Lung (tissue), 12 donors: Measurements from ENCODE around the gene C11orf52. TPM values are rescaled to one million over a fixed set of nuclear protein-coding genes. Genes with fewer than 3 reads are reported as not detected.
"Not testable (repeated sequence)": the region's sequence is repeated elsewhere in the genome, so short reads cannot be mapped to it uniquely, and the experiment has no call there.

Source experiments
- ATAC-seq: fragments of 200-7000 bp; cut with Tn5 transposase; one replicate; pipeline ENCODE4 v1.9.1; 2020; ENCODE audit warnings: moderate number of reproducible peaks; ENCODE audit not compliant: insufficient read depth, low FRiP score
- DNase-seq, 3 donors: peaks; one replicate each; pipeline ENCODE4 v3.0.0-alpha.2; 2013 to 2017
- H3K27ac ChIP-seq, 2 donors: one replicate each; pipeline ENCODE4 v1.5.1; 2013; ENCODE audit warnings: mild to moderate bottlenecking in 2 of 2, moderate library complexity in 2 of 2, control low read depth in 1 of 2, inconsistent platforms in 1 of 2, low read depth in 1 of 2, low read length in 1 of 2
- H3K27me3 ChIP-seq, 3 donors: one replicate each; pipeline ENCODE4 v1.5.1; 2013; ENCODE audit warnings: low read length in 2 of 3; ENCODE audit not compliant: control insufficient read depth in 3 of 3, insufficient read depth in 3 of 3
- H3K36me3 ChIP-seq, 4 donors: one replicate each; pipeline ENCODE4 v1.5.1; 2013; ENCODE audit warnings: low read length in 4 of 4, mild to moderate bottlenecking in 1 of 4, moderate library complexity in 1 of 4; ENCODE audit not compliant: control insufficient read depth in 4 of 4, insufficient read depth in 4 of 4
- H3K4me1 ChIP-seq, 5 donors: one replicate each; pipeline ENCODE4 v1.5.1; 2013; ENCODE audit warnings: low read length in 5 of 5, mild to moderate bottlenecking in 2 of 5, moderate library complexity in 1 of 5; ENCODE audit not compliant: control insufficient read depth in 5 of 5, insufficient read depth in 5 of 5
- H3K4me3 ChIP-seq: one replicate; pipeline ENCODE4 v1.5.1; 2013; ENCODE audit warnings: mild to moderate bottlenecking, control low read depth, moderate library complexity
- H3K9ac ChIP-seq, 2 donors: one replicate each; pipeline ENCODE4 v1.5.1; 2013; ENCODE audit warnings: low read length in 2 of 2, control low read depth in 1 of 2; ENCODE audit not compliant: insufficient read depth in 1 of 2
- H3K9me3 ChIP-seq, 4 donors: one replicate each; pipeline ENCODE4 v1.5.1; 2013; ENCODE audit warnings: low read length in 3 of 4, mild to moderate bottlenecking in 1 of 4, moderate library complexity in 1 of 4; ENCODE audit not compliant: control insufficient read depth in 4 of 4, insufficient read depth in 3 of 4
- CTCF ChIP-seq: IDR thresholded peaks from 2 replicates; pipeline ENCODE4 v1.5.1; 2012; ENCODE audit warnings: mild to moderate bottlenecking; ENCODE audit errors: control extremely low read depth, extremely low read depth
- WGBS, 2 donors: extraction: QIAGEN DNeasy Blood & Tissue Kit; methylation state at CpG; one replicate each; pipeline ENCODE4 v1.1.7; 2013; 5-methylcytosine and 5-hydroxymethylcytosine counted together
- polyA plus RNA-seq, 2 donors: library from polyadenylated mRNA; stranded (reverse); fragments of 200-250 nt; gene quantifications; one replicate each; pipeline ENCODE4 v1.2.1, GENCODE V29; 2013
- total RNA-seq, 2 donors: library from RNA; depleted of rRNA in 1 of 2; stranded (reverse); fragments of >200 nt in 1 of 2; gene quantifications; one replicate each; pipeline ENCODE4 v1.2.1, GENCODE V29; 2014 to 2021
- donor health status: control.
- donor health status: control.
- donor health status: Bipolar disorder and iron deficiency.
- donor health status: healthy.
- donor health status: DM: yes; HTN: yes; CAD: no.

Gene C11orf52
- total and polyA plus RNA-seq, 4 donors, result 11.1 to 20.4 (median 15.3) TPM

DNA sequence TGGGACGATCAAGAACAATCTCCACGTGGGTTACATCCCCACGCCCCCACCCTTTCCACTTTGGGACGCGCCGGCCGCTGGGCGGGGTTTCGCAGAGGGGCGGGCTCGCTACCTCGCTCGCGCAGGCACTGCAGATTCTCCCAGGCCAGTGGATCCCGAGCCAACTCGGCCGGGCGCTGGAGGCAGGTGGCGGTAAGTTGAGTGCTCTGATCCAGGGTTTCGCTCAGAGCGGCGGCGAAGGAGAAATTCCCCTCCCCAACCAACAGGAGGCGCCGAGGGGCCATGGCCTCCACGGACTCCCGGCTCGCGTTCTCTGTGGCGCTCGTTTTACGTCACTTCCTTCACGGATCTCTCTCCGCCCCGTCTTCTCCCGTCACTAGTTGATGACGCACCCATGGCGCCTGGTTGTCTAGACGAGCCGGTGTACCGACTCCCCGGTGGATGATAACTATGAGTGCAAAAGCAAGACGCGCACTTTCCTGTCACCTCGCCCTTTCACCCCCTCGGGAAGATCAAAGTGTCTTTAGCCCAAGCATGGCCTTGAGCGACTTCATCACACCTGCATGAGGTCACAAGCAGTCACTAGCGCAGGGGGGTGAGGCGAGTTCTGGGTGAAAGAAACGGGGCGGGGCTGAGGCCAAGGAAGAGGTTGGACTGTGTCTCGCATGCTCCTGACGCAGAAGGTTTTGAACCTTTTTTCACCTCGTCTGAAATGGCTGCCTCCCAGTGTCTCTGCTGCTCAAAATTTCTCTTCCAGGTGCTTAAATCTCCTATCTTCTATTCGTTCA is 39.7 kb upstream of the C11orf52 start, which contains the start of the genes CFAP68 and FDXACB1:
Gene CFAP68, plus strand, starts transcription at position 693 of the 788 bp plus-strand sequence. Its CDS starts 20 bp downstream, at position 713.
Gene FDXACB1, minus strand, starts transcription at position 317 of the 788 bp plus-strand sequence. Its CDS starts 33 bp downstream, at position 284.
- Histone ChIP-seq H3K27ac (peak within 1 kb of the TSS; percentile 82 to 93), H3K36me3 (peaks cover 0 to 15% (median 3%) of the 10 kb centered on the region in 4 donors), H3K4me1 (peaks cover 0 to 7% (median 5%) of the 10 kb centered on the region in 5 donors), H3K9me3 (no peaks in the 10 kb centered on the region), H3K9ac (peak within 1 kb of the TSS; percentile 96 to 99), H3K27me3 (no peaks in the 10 kb centered on the region), H3K4me3 (peak within 1 kb of the TSS; percentile 68)
- WGBS, 2 donors, result 0% methylated on average over 55 of the region's 55 CpGs
- peak; percentile 98 to 99 (median 98) for DNase-seq
- peak; percentile 72 for TF ChIP-seq CTCF
- peak; percentile 96 for ATAC-seq

- ATAC-seq, result no peak
- 37 to 46% methylated on average over 6 of the region's 6 CpGs for WGBS, 2 donors
- peak overlapping the region; percentile 82 to 93 for H3K27ac ChIP-seq
- no peaks in the 10 kb centered on the region for H3K9me3 ChIP-seq
- H3K4me1 ChIP-seq, result peaks cover 0 to 7% (median 5%) of the 10 kb centered on the region in 5 donors
- no peaks in the 10 kb centered on the region for H3K27me3 ChIP-seq
- peak overlapping the region; percentile 96 to 99 for H3K9ac ChIP-seq
- peaks cover 0 to 15% (median 3%) of the 10 kb centered on the region in 4 donors for H3K36me3 ChIP-seq
- H3K4me3 ChIP-seq, result peak overlapping the region; percentile 37
- TF ChIP-seq CTCF, result no peak
- no peak for DNase-seq
These were observed 39.1 kb upstream of the C11orf52 start for GRCh38 chr11:111879637-111879960.

GRCh38 chr11:111882202-111882601 is 36.5 kb upstream of the C11orf52 start:
- no peaks in the 10 kb centered on the region for H3K27me3 ChIP-seq
- 86 to 89% methylated on average over 5 of the region's 5 CpGs for WGBS, 2 donors
- H3K4me1 ChIP-seq, result peaks cover 0 to 7% (median 5%) of the 10 kb centered on the region in 5 donors
- ATAC-seq (no peak), DNase-seq (no peak)
- peaks cover 0 to 2% (median 0%) of the 10 kb centered on the region in 4 donors for H3K36me3 ChIP-seq
- H3K9me3 ChIP-seq, result no peaks in the 10 kb centered on the region
- no peak overlapping the region for H3K27ac ChIP-seq
- no peak overlapping the region for H3K9ac ChIP-seq
- H3K4me3 ChIP-seq, result no peak overlapping the region
- no peak for TF ChIP-seq CTCF

GRCh38 chr11:111885053-111885452 is 33.7 kb upstream of the C11orf52 start:
- not testable (repeated sequence) for DNase-seq, H3K36me3 ChIP-seq, H3K4me3 ChIP-seq, H3K27ac ChIP-seq, ATAC-seq, H3K27me3 ChIP-seq, H3K9ac ChIP-seq, H3K9me3 ChIP-seq, H3K4me1 ChIP-seq
- 86 to 98% methylated on average over 4 of the region's 4 CpGs for WGBS, 2 donors
